ENCODE results near the gene PPP1R1C.

Gene PPP1R1C

GRCh38 chr2:181998041-181998835, 12.6 kb downstream of the PPP1R1C start:
- intact Hi-C loops (cut with DNase I; ENCODE audit: low total_unique reads) = no loop called here
- no peaks in the 10 kb centered on the region for H3K36me3 ChIP-seq
- no peak overlapping the region for H3K4me3 ChIP-seq
- H3K27ac ChIP-seq = no peak overlapping the region
- TF ChIP-seq CTCF (IDR thresholded peaks at IDR 0.05) = no peak
- H3K9me3 ChIP-seq = no peaks in the 10 kb centered on the region
- no peaks in the 10 kb centered on the region for H3K27me3 ChIP-seq
- H3K4me1 ChIP-seq = no peaks in the 10 kb centered on the region
- DNase-seq = no peak

GRCh38 chr2:181998891-181999654, 13.4 kb downstream of the PPP1R1C start:
- Histone ChIP-seq H3K27ac (no peak overlapping the region), H3K4me3 (no peak overlapping the region), H3K9me3 (no peaks in the 10 kb centered on the region), H3K27me3 (no peaks in the 10 kb centered on the region), H3K4me1 (no peaks in the 10 kb centered on the region), H3K36me3 (no peaks in the 10 kb centered on the region)
- intact Hi-C loops (cut with DNase I; ENCODE audit: low total_unique reads) = no loop called here
- TF ChIP-seq CTCF (IDR thresholded peaks at IDR 0.05) = no peak
- DNase-seq = no peak

GRCh38 chr2:181999911-182000310, 14.3 kb downstream of the PPP1R1C start:
- intact Hi-C loops (cut with DNase I; ENCODE audit: low total_unique reads) = no loop called here
- no peak for TF ChIP-seq CTCF (IDR thresholded peaks at IDR 0.05)

GRCh38 chr2:182004945-182005520, 19.4 kb downstream of the PPP1R1C start:
- Histone ChIP-seq H3K27me3 (no peaks in the 10 kb centered on the region), H3K27ac (no peak overlapping the region), H3K4me3 (no peak overlapping the region), H3K9me3 (peaks cover 0 to under 1% (median 0%) of the 10 kb centered on the region in 3 donors), H3K4me1 (no peaks in the 10 kb centered on the region), H3K36me3 (no peaks in the 10 kb centered on the region)
- DNase-seq = no peak
- no peak for TF ChIP-seq CTCF (IDR thresholded peaks at IDR 0.05)
- intact Hi-C loops (cut with DNase I; ENCODE audit: low total_unique reads) = no loop called here

More at GRCh38 chr2:181999911-182000310, 14.3 kb downstream of the PPP1R1C start:
- Histone ChIP-seq H3K27ac (no peak overlapping the region), H3K27me3 (no peaks in the 10 kb centered on the region), H3K4me3 (no peak overlapping the region), H3K4me1 (no peaks in the 10 kb centered on the region), H3K9me3 (no peaks in the 10 kb centered on the region), H3K36me3 (no peaks in the 10 kb centered on the region)
- no peak for DNase-seq

- no peak overlapping the region for H3K27ac ChIP-seq
- DNase-seq = no peak
- no peaks in the 10 kb centered on the region for H3K36me3 ChIP-seq
- intact Hi-C loops (cut with DNase I; ENCODE audit: low total_unique reads) = no loop called here
- TF ChIP-seq CTCF (IDR thresholded peaks at IDR 0.05) = no peak
- H3K4me1 ChIP-seq = no peaks in the 10 kb centered on the region
- H3K9me3 ChIP-seq = peaks cover 0 to 12% (median 0%) of the 10 kb centered on the region in 3 donors
- no peaks in the 10 kb centered on the region for H3K27me3 ChIP-seq
- no peak overlapping the region for H3K4me3 ChIP-seq
These were observed 21.1 kb downstream of the PPP1R1C start for GRCh38 chr2:182006595-182007341.

All from tibial artery (tissue), 4 donors.